Adrenal gland (tissue), 5 donors: ENCODE data around the gene PKMYT1.

ENCODE experiments used
- CTCF ChIP-seq, 6 experiments: fragments of 450-650 bp in 4 of 6; fragments of 200-600 bp in 2 of 6; sonication (generic) in 1 of 6; IDR thresholded peaks; 1 replicate in 5 of 6; 2 replicates in 1 of 6; pipeline versions ENCODE4 v1.5.1 to v1.8.0; 2016 to 2021; ENCODE audit warnings: antibody characterized with exemption in 6 of 6, mild to moderate bottlenecking in 2 of 6, moderate library complexity in 1 of 6
- POLR2A ChIP-seq, 2 donors: fragments of 450-650 bp; IDR thresholded peaks; one replicate each; pipeline ENCODE4 v1.6.1; 2017; ENCODE audit warnings: antibody characterized with exemption in 2 of 2, mild to moderate bottlenecking in 2 of 2, moderate library complexity in 1 of 2
- donor health status: DM: no; HTN: no; CAD: no.

- TF ChIP-seq CTCF (IDR thresholded peaks at IDR 0.05) (no peak), POLR2A (IDR thresholded peaks at IDR 0.05) (no peak)
Observed at GRCh38 chr16:2967721-2968161, 12.5 kb downstream of the PKMYT1 start.
